Adrenal gland (tissue), 5 donors: ENCODE data around the gene EBF3.

Experiments
- POLR2A ChIP-seq, 2 donors: fragments of 450-650 bp; IDR thresholded peaks; one replicate each; pipeline ENCODE4 v1.6.1; 2017; ENCODE audit warnings: antibody characterized with exemption in 2 of 2, mild to moderate bottlenecking in 2 of 2, moderate library complexity in 1 of 2
- TF ChIP-seq, protein P1 (sequence below), 6 experiments: fragments of 450-650 bp in 4 of 6; fragments of 200-600 bp in 2 of 6; sonication (generic) in 1 of 6; IDR thresholded peaks; 1 replicate in 5 of 6; 2 replicates in 1 of 6; pipeline versions ENCODE4 v1.5.1 to v1.8.0; 2016 to 2021; ENCODE audit warnings: antibody characterized with exemption in 6 of 6, mild to moderate bottlenecking in 2 of 6, moderate library complexity in 1 of 6
- donor health status: DM: no; HTN: no; CAD: no.

GRCh38 chr10:129966370-129966888, 2.4 kb upstream of the EBF3 start:
- TF ChIP-seq, protein P1, sequence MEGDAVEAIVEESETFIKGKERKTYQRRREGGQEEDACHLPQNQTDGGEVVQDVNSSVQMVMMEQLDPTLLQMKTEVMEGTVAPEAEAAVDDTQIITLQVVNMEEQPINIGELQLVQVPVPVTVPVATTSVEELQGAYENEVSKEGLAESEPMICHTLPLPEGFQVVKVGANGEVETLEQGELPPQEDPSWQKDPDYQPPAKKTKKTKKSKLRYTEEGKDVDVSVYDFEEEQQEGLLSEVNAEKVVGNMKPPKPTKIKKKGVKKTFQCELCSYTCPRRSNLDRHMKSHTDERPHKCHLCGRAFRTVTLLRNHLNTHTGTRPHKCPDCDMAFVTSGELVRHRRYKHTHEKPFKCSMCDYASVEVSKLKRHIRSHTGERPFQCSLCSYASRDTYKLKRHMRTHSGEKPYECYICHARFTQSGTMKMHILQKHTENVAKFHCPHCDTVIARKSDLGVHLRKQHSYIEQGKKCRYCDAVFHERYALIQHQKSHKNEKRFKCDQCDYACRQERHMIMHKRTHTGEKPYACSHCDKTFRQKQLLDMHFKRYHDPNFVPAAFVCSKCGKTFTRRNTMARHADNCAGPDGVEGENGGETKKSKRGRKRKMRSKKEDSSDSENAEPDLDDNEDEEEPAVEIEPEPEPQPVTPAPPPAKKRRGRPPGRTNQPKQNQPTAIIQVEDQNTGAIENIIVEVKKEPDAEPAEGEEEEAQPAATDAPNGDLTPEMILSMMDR (IDR thresholded peaks at IDR 0.05): no peak
- no peak for TF ChIP-seq POLR2A (IDR thresholded peaks at IDR 0.05)
